ENCODE data around the gene LPAR1. TPM values are rescaled to one million over a fixed set of nuclear protein-coding genes. Genes with fewer than 3 reads are reported as not detected.

The LPAR1 gene
- total and polyA plus RNA-seq, 10 of the 15 experiments (the other 5 are each of a cell fraction or from before 2014, with no cell fraction given), result 3.3 to 12.9 (median 8.4) TPM

GRCh38 chr9:110978516-110978915 is 59.8 kb downstream of the LPAR1 start:
- in situ Hi-C loops (cut with MboI) (no loop called here), intact Hi-C loops (cut with micrococcal nuclease; ENCODE audit: unreplicated experiment) (no loop called here)
- no peaks in the 10 kb centered on the region for H3K27me3 ChIP-seq (replicated peaks in 1 of 2; ENCODE audit: control insufficient read depth in 2 of 2, insufficient read depth in 2 of 2, low read length in 1 of 2)
- 30% methylated on average over 3 of the region's 3 CpGs for WGBS (ENCODE audit: insufficient coverage, insufficient replicate concordance, low lambda C conversion rate, missing lambda C conversion rate)
- ChIA-PET POLR2A (no interaction called here), RAD21 (ENCODE audit: unreplicated experiment) (no interaction called here), CTCF (interaction anchor here (0.5 to 1.5 kb wide), 2 partner anchors 11 to 13 kb away, joined by 3 to 6 read pairs; no protein-coding TSS in a partner anchor), SMC1A (ENCODE audit: uncharacterized antibody, unreplicated experiment) (interaction anchor here (1.0 to 9.3 kb wide), 4 partner anchors 11 to 58 kb away, joined by 3 to 97 read pairs (median 9); no protein-coding TSS in a partner anchor)
- no peak for ATAC-seq
- no peaks in the 10 kb centered on the region for H3K9me3 ChIP-seq (replicated peaks; ENCODE audit: control insufficient read depth, insufficient read depth, low read length)
- no peak overlapping the region for H2AFZ ChIP-seq (ENCODE audit: control insufficient read depth, low read depth, low read length)
- H3K27ac ChIP-seq (ENCODE audit: control insufficient read depth, insufficient read depth), result no peak overlapping the region
- FAIRE-seq, result no peak
- no peak overlapping the region for H3K9ac ChIP-seq (ENCODE audit: control insufficient read depth, insufficient read depth, low read length)
- no peaks in the 10 kb centered on the region for H3K36me3 ChIP-seq (ENCODE audit: control insufficient read depth in 2 of 2, insufficient read depth in 2 of 2, low read length in 1 of 2)
- no peaks in the 10 kb centered on the region for H4K20me1 ChIP-seq (ENCODE audit: control insufficient read depth, insufficient read depth)
- no peaks in the 10 kb centered on the region for H3K79me2 ChIP-seq (ENCODE audit: control insufficient read depth, insufficient read depth, low read length)
- H3K4me1 ChIP-seq (ENCODE audit: control insufficient read depth, insufficient read depth, low read length), result no peaks in the 10 kb centered on the region
- no peak for DNase-seq (ENCODE audit: low read depth, low spot score)
- BruUV-seq (replicated peaks), result no TSS peak
- TF ChIP-seq POLR2A (IDR thresholded peaks at IDR 0.05; ENCODE audit: low read depth, low read length), result no peak
- H3K4me3 ChIP-seq, result no peak overlapping the region
- no peak overlapping the region for H3K4me2 ChIP-seq (ENCODE audit: control insufficient read depth, insufficient read depth)

GRCh38 chr9:110977259-110977709 is 61.0 kb downstream of the LPAR1 start:
- WGBS (ENCODE audit: insufficient coverage, insufficient replicate concordance, low lambda C conversion rate, missing lambda C conversion rate), result 95% methylated on average over 3 of the region's 3 CpGs

More at GRCh38 chr9:110977259-110977709, 61.0 kb downstream of the LPAR1 start:
- intact Hi-C loops (cut with micrococcal nuclease; ENCODE audit: unreplicated experiment), result no loop called here
- RAD21 ChIA-PET (ENCODE audit: unreplicated experiment), result interaction anchor here (0.8 to 2.7 kb wide), 7 partner anchors 10 to 53 kb away, joined by 3 to 15 read pairs (median 5); no protein-coding TSS in a partner anchor
- DNase-seq (ENCODE audit: low read depth, low spot score) (no peak), ATAC-seq (peak; percentile 29), FAIRE-seq (no peak)
- Histone ChIP-seq H3K4me2 (ENCODE audit: control insufficient read depth, insufficient read depth) (no peak overlapping the region), H3K27me3 (replicated peaks in 1 of 2; ENCODE audit: control insufficient read depth in 2 of 2, insufficient read depth in 2 of 2, low read length in 1 of 2) (no peaks in the 10 kb centered on the region), H3K36me3 (ENCODE audit: control insufficient read depth in 2 of 2, insufficient read depth in 2 of 2, low read length in 1 of 2) (no peaks in the 10 kb centered on the region), H3K27ac (ENCODE audit: control insufficient read depth, insufficient read depth) (no peak overlapping the region), H2AFZ (ENCODE audit: control insufficient read depth, low read depth, low read length) (no peak overlapping the region), H3K9ac (ENCODE audit: control insufficient read depth, insufficient read depth, low read length) (no peak overlapping the region), H3K79me2 (ENCODE audit: control insufficient read depth, insufficient read depth, low read length) (no peaks in the 10 kb centered on the region), H3K4me3 (no peak overlapping the region), H3K4me1 (ENCODE audit: control insufficient read depth, insufficient read depth, low read length) (no peaks in the 10 kb centered on the region), H4K20me1 (ENCODE audit: control insufficient read depth, insufficient read depth) (no peaks in the 10 kb centered on the region), H3K9me3 (replicated peaks; ENCODE audit: control insufficient read depth, insufficient read depth, low read length) (no peaks in the 10 kb centered on the region)
- TF ChIP-seq, protein P1, sequence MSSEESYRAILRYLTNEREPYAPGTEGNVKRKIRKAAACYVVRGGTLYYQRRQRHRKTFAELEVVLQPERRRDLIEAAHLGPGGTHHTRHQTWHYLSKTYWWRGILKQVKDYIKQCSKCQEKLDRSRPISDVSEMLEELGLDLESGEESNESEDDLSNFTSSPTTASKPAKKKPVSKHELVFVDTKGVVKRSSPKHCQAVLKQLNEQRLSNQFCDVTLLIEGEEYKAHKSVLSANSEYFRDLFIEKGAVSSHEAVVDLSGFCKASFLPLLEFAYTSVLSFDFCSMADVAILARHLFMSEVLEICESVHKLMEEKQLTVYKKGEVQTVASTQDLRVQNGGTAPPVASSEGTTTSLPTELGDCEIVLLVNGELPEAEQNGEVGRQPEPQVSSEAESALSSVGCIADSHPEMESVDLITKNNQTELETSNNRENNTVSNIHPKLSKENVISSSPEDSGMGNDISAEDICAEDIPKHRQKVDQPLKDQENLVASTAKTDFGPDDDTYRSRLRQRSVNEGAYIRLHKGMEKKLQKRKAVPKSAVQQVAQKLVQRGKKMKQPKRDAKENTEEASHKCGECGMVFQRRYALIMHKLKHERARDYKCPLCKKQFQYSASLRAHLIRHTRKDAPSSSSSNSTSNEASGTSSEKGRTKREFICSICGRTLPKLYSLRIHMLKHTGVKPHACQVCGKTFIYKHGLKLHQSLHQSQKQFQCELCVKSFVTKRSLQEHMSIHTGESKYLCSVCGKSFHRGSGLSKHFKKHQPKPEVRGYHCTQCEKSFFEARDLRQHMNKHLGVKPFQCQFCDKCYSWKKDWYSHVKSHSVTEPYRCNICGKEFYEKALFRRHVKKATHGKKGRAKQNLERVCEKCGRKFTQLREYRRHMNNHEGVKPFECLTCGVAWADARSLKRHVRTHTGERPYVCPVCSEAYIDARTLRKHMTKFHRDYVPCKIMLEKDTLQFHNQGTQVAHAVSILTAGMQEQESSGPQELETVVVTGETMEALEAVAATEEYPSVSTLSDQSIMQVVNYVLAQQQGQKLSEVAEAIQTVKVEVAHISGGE (CRISPR knock-in tag; IDR thresholded peaks at IDR 0.05), result no peak
- TF ChIP-seq SRF (IDR thresholded peaks at IDR 0.05; ENCODE audit: low read depth in 2 of 2, low read length in 2 of 2) (no peak), SMARCA5 (IDR thresholded peaks at IDR 0.05) (no peak), JUNB (IDR thresholded peaks at IDR 0.05) (peak; percentile 30; the same call in 1 of the 2 replicates), EED (IDR thresholded peaks at IDR 0.05; ENCODE audit: low read depth) (peak; percentile 25; the same call in 1 of the 2 replicates), IKZF1 (conservative IDR thresholded peaks at IDR 0.05) (0 out of 2 replicates have a peak, but pooled peaks have one; percentile 28), FOXM1 (IDR thresholded peaks at IDR 0.05; ENCODE audit: low read depth, low read length) (no peak), MYC (IDR thresholded peaks at IDR 0.05; ENCODE audit: insufficient read depth, insufficient read length, insufficient replicate concordance, low read length, severe bottlenecking) (no peak)
- POLR2A ChIA-PET, result interaction anchor here (0.9 to 1.4 kb wide), 4 partner anchors 10 to 44 kb away, joined by 3 to 7 read pairs (median 4); no protein-coding TSS in a partner anchor
- SMC1A ChIA-PET (ENCODE audit: uncharacterized antibody, unreplicated experiment), result interaction anchor here (1.0 to 9.3 kb wide), 11 partner anchors 8 to 174 kb away, joined by 3 to 97 read pairs (median 5); no protein-coding TSS in a partner anchor
- in situ Hi-C loops (cut with MboI), result no loop called here
- CTCF ChIA-PET, result interaction anchor here (0.6 to 1.6 kb wide), 7 partner anchors 8 to 59 kb away, joined by 3 to 6 read pairs (median 5); no protein-coding TSS in a partner anchor
- no TSS peak for BruUV-seq (replicated peaks)

Data from GM12878 (cell line).